Activated T-cell treated with anti-CD3 and anti-CD28 coated beads, Interleukin-2, amount 50 U/mL, for 24 hours (primary cell): ENCODE data around the gene RASGRF2.

Experiments used
- DNase-seq: peaks from one replicate; pipeline ENCODE4 v3.0.0-alpha.2; 2020
- H3K27ac Mint-ChIP-seq: 2 replicates; pipeline ENCODE4 v1.8.0; 2020; ENCODE audit warnings: mild to moderate bottlenecking, mixed read lengths
- H3K27me3 Mint-ChIP-seq: 2 replicates; pipeline ENCODE4 v1.8.0; 2020; ENCODE audit warnings: mixed read lengths
- H3K36me3 Mint-ChIP-seq: 2 replicates; pipeline ENCODE4 v1.8.0; 2020; ENCODE audit warnings: low read depth, mixed read lengths
- H3K4me1 Mint-ChIP-seq: 2 replicates; pipeline ENCODE4 v1.8.0; 2020; ENCODE audit warnings: low read depth, mixed read lengths
- H3K4me3 Mint-ChIP-seq: 2 replicates; pipeline ENCODE4 v1.8.0; 2020; ENCODE audit warnings: mild to moderate bottlenecking, moderate library complexity, mixed read lengths
- H3K9me3 Mint-ChIP-seq: 2 replicates; pipeline ENCODE4 v1.8.0; 2020; ENCODE audit warnings: mixed read lengths

The RASGRF2 gene

GRCh38 chr5:80982093-80982492 is 21.9 kb downstream of the RASGRF2 start:
- no peak for DNase-seq
- Mint-ChIP-seq H3K27ac (peak overlapping the region; percentile 0), H3K9me3 (no peaks in the 10 kb centered on the region), H3K4me3 (no peak overlapping the region), H3K4me1 (peaks cover 56% of the 10 kb centered on the region), H3K36me3 (no peaks in the 10 kb centered on the region), H3K27me3 (no peaks in the 10 kb centered on the region)

DNA sequence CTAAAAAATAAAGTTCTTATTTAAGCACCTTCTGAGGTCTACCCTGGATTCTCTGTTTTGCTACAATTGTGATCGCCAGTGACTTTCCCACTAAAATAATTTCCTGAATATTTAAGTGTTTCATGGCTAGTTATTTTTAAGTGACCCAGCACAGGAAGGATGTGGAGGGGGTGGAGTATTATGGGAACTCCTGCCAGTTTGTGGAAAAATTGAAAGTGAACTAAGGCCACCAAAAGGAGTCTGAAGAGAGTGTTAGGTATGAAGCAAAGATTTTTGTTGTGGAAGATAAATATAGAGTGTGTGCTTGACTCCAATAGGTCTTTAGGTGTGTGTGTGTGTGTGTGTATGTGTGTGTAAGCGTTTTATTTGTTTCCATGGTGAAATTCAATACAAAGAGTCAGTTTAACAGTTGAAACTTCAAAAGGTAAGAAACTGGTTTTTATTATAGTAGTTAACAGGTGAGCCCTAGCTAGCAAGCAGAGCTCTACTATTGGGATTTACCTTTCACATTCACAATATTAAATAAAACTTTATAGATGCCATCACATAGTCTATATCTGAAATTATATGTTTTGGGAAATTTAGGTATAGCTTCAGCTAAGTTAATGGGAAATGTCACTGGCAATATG is 25.6 kb downstream of the RASGRF2 start:
- Mint-ChIP-seq H3K27ac (no peak overlapping the region), H3K9me3 (no peaks in the 10 kb centered on the region), H3K4me1 (peaks cover 70% of the 10 kb centered on the region), H3K36me3 (no peaks in the 10 kb centered on the region), H3K4me3 (no peak overlapping the region), H3K27me3 (no peaks in the 10 kb centered on the region)
- no peak for DNase-seq

DNA sequence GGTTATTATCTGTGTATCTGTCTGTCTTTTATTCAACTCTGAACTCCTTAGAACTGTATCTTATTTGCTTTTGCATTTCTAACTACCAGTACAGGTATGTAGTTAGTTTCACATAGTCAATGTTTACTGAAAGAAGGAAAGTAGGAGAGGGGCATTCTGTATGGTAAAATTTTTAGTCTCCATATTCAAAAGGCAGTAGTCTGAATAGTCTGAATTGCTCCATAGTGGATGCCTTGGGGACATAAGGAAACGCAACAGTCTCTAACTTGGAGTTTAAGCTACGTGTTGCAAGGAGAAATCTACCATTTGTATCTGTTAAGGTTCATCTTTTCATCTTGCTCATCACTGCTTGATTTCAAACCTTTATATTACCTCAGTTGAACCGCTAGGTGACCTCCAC is 26.2 kb downstream of the RASGRF2 start:
- Mint-ChIP-seq H3K36me3 (no peaks in the 10 kb centered on the region), H3K9me3 (no peaks in the 10 kb centered on the region), H3K27me3 (no peaks in the 10 kb centered on the region), H3K4me1 (peaks cover 70% of the 10 kb centered on the region), H3K4me3 (no peak overlapping the region), H3K27ac (peak overlapping the region; percentile 30)
- DNase-seq = no peak

GRCh38 chr5:80987078-80987766 is 27.1 kb downstream of the RASGRF2 start:
- Mint-ChIP-seq H3K27ac (no peak overlapping the region), H3K4me1 (peaks cover 69% of the 10 kb centered on the region), H3K27me3 (no peaks in the 10 kb centered on the region), H3K9me3 (no peaks in the 10 kb centered on the region), H3K4me3 (no peak overlapping the region), H3K36me3 (no peaks in the 10 kb centered on the region)
- no peak for DNase-seq

DNA sequence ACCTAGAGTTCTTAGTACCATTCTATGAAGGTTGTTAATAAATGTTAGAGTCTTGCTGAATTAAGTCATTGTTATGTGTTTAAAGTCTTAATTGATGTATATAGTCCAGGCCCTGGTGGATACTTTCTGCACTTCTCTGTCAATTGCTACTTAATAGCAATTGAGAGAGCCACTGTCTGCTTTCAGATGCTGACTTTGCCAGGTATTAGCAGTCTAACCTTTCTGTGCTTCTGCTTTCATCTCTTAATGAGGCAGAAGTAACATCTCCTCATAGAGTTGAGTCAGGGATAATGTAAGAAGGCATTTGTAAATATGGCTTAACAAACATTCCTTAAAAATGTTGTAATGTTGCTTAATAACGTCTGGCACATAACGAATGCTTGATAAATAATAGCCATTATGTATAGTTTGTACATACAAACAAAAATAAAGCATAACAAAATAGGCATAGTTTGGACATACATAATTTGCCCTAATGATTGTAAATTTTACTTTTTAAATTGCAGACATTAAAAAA is 28.3 kb downstream of the RASGRF2 start:
- no peaks in the 10 kb centered on the region for H3K36me3 Mint-ChIP-seq
- peaks cover 76% of the 10 kb centered on the region for H3K4me1 Mint-ChIP-seq
- H3K27ac Mint-ChIP-seq = no peak overlapping the region
- H3K9me3 Mint-ChIP-seq = no peaks in the 10 kb centered on the region
- no peak overlapping the region for H3K4me3 Mint-ChIP-seq
- no peaks in the 10 kb centered on the region for H3K27me3 Mint-ChIP-seq
- no peak for DNase-seq

DNA sequence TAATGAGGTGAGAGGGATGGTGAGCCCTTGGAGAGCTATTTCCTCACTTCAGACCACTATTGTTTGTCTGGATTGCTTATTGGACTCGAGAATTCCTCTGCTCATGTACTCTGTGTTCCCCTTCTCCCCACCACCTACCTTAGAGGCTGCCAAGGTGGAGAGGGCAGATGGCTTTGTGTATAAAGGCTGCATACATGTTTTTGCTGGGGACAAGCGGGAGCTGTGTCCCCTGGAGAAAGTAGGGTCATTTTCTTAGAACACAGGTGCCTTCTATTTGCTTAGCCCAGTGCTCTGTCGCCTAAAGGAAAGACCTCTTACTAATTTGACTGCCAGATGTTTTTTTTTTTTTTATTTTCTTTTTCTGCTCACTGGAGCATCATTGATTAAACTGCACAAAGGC is 29.7 kb downstream of the RASGRF2 start:
- no peaks in the 10 kb centered on the region for H3K36me3 Mint-ChIP-seq
- no peak overlapping the region for H3K27ac Mint-ChIP-seq
- H3K27me3 Mint-ChIP-seq = no peaks in the 10 kb centered on the region
- no peaks in the 10 kb centered on the region for H3K9me3 Mint-ChIP-seq
- no peak for DNase-seq
- H3K4me1 Mint-ChIP-seq = peaks cover 82% of the 10 kb centered on the region
- H3K4me3 Mint-ChIP-seq = no peak overlapping the region

GRCh38 chr5:80990527-80990926 is 30.4 kb downstream of the RASGRF2 start:
- no peak overlapping the region for H3K27ac Mint-ChIP-seq
- H3K4me3 Mint-ChIP-seq = no peak overlapping the region
- H3K27me3 Mint-ChIP-seq = no peaks in the 10 kb centered on the region
- DNase-seq = no peak
- no peaks in the 10 kb centered on the region for H3K9me3 Mint-ChIP-seq
- H3K36me3 Mint-ChIP-seq = no peaks in the 10 kb centered on the region
- peaks cover 77% of the 10 kb centered on the region for H3K4me1 Mint-ChIP-seq

DNA sequence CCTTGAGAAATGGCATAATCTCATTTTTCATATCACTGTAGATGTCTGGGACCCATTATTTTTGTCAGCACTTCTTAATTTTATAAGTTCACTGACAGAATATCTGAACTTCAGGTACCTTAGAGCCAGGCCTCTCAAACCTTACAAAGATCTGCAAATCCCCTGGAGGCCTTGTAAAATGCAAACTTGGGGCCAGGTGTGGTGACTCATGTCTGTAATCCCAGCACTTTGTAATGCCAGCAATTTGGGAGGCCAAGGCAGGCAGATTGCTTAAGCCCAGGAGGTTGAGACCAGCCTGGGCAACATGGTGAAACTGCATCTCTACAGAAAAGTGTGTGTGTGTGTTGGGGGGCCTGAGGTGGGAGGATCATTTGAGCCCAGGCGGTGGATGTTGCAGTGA is 30.8 kb downstream of the RASGRF2 start:
- no peak overlapping the region for H3K27ac Mint-ChIP-seq
- no peak for DNase-seq
- no peak overlapping the region for H3K4me3 Mint-ChIP-seq
- H3K27me3 Mint-ChIP-seq = no peaks in the 10 kb centered on the region
- H3K36me3 Mint-ChIP-seq = no peaks in the 10 kb centered on the region
- no peaks in the 10 kb centered on the region for H3K9me3 Mint-ChIP-seq
- peaks cover 77% of the 10 kb centered on the region for H3K4me1 Mint-ChIP-seq

GRCh38 chr5:80995908-80996307 is 35.7 kb downstream of the RASGRF2 start:
- H3K4me1 Mint-ChIP-seq = peaks cover 76% of the 10 kb centered on the region
- H3K27ac Mint-ChIP-seq = no peak overlapping the region
- no peak for DNase-seq
- no peak overlapping the region for H3K4me3 Mint-ChIP-seq
- peaks cover 4% of the 10 kb centered on the region for H3K36me3 Mint-ChIP-seq
- H3K27me3 Mint-ChIP-seq = no peaks in the 10 kb centered on the region
- no peaks in the 10 kb centered on the region for H3K9me3 Mint-ChIP-seq

GRCh38 chr5:80998590-80998979 is 38.4 kb downstream of the RASGRF2 start:
- peak overlapping the region; percentile 95 for H3K27ac Mint-ChIP-seq
- H3K4me3 Mint-ChIP-seq = peak overlapping the region; percentile 74
- peaks cover 73% of the 10 kb centered on the region for H3K4me1 Mint-ChIP-seq
- H3K27me3 Mint-ChIP-seq = no peaks in the 10 kb centered on the region
- DNase-seq = peak; percentile 62
- H3K9me3 Mint-ChIP-seq = no peaks in the 10 kb centered on the region
- peaks cover 7% of the 10 kb centered on the region for H3K36me3 Mint-ChIP-seq

GRCh38 chr5:81003811-81004386 is 43.7 kb downstream of the RASGRF2 start:
- H3K36me3 Mint-ChIP-seq = peaks cover 18% of the 10 kb centered on the region
- H3K27ac Mint-ChIP-seq = peak overlapping the region; percentile 81
- H3K9me3 Mint-ChIP-seq = peaks cover 3% of the 10 kb centered on the region
- no peak for DNase-seq
- no peak overlapping the region for H3K4me3 Mint-ChIP-seq
- H3K27me3 Mint-ChIP-seq = no peaks in the 10 kb centered on the region
- peaks cover 81% of the 10 kb centered on the region for H3K4me1 Mint-ChIP-seq

DNA sequence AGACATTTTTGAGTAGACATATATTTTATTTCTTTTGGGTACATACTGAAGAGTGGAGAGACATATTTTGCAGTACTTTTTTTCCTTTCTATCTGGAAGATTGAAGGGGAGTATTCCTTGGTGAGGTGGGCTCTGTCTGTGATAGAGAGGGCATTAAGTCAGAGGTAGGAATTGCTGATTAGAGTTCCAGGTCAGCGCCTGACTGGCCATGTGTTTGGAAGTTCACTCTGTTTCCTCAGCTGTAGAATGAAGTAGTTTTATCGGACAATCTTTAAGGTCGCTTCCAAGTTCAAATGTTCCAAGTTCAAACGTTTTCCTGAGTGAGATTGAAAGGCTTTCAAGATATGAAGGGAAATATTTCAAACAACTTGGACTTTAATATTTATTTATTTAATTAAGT is 45.5 kb downstream of the RASGRF2 start:
- Mint-ChIP-seq H3K36me3 (peaks cover 16% of the 10 kb centered on the region), H3K4me1 (peaks cover 83% of the 10 kb centered on the region), H3K4me3 (peak overlapping the region; percentile 38), H3K27ac (peak overlapping the region; percentile 81), H3K27me3 (no peaks in the 10 kb centered on the region), H3K9me3 (peaks cover 3% of the 10 kb centered on the region)
- DNase-seq = no peak

DNA sequence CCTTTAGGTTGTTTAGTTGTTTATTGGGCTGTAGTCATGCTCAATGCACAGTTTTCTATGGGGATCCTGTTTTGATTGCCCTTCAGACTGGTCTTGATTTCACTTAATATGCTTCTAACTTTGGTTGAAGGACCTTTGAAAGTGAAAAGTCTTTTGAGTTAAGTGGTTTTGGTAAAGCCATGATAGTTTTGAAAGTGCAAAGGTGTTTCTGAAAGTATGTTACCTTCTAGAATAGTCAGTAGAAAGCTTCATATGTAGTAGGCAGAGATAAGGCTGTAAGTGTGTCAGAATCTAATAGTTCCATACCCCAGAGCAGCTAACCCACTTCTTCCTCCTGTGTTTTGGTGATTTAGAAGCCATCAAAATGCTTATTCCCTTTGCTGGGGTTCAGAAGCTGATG is 46.1 kb downstream of the RASGRF2 start:
- peak overlapping the region; percentile 98 for H3K27ac Mint-ChIP-seq
- peak overlapping the region; percentile 81 for H3K4me3 Mint-ChIP-seq
- DNase-seq = no peak
- H3K9me3 Mint-ChIP-seq = peaks cover 3% of the 10 kb centered on the region
- H3K4me1 Mint-ChIP-seq = peaks cover 83% of the 10 kb centered on the region
- H3K27me3 Mint-ChIP-seq = no peaks in the 10 kb centered on the region
- peaks cover 16% of the 10 kb centered on the region for H3K36me3 Mint-ChIP-seq

DNA sequence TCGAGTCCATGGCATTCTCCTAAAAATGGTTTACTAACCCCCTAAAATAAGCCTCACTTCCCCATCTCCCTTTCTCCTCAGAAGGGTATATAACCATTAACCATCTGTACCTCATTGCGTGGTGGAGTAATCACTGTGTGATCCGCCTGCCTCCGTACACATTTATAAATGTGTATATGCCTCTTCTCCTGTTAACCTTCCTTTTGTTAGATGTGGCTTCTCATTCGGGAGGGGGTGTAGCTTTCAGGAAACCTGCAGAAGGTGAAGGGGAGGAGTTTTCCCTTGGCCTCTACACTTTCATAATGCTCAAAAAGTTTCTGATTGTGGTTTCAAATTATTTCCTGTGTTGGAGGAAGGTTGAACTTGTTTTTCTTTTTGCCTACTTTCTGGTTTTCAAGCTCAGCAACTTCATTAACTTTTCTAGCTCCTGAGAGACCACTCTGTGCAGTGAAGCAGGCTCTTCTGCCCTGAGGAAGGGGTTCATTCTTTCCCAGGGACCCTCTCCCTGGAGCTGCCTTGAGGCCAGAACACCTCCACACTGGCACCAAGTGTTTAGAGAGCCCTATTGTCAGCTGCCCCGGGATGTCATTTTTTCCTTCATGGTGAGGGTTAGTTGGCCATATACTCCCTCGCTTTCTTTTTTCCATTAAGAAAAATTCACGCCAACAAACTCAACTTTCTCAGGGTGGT is 46.9 kb downstream of the RASGRF2 start:
- H3K27ac Mint-ChIP-seq = peak overlapping the region; percentile 98
- H3K27me3 Mint-ChIP-seq = no peaks in the 10 kb centered on the region
- H3K36me3 Mint-ChIP-seq = peaks cover 17% of the 10 kb centered on the region
- H3K9me3 Mint-ChIP-seq = peaks cover 3% of the 10 kb centered on the region
- peak; percentile 56 for DNase-seq
- H3K4me1 Mint-ChIP-seq = peaks cover 79% of the 10 kb centered on the region
- H3K4me3 Mint-ChIP-seq = peak overlapping the region; percentile 81
